Panc1 (cell line): ENCODE results near the gene AP3S1.

Experiments
- POLR2AphosphoS5 ChIP-seq: IDR thresholded peaks from 2 replicates; pipeline ENCODE4 v1.6.1; 2012; ENCODE audit warnings: mild to moderate bottlenecking, low read depth, low read length, moderate library complexity
- TCF7L2 ChIP-seq: IDR thresholded peaks from 2 replicates; pipeline ENCODE4 v1.6.1; 2011; ENCODE audit warnings: mild to moderate bottlenecking, low read depth, low read length, inconsistent platforms

DNA sequence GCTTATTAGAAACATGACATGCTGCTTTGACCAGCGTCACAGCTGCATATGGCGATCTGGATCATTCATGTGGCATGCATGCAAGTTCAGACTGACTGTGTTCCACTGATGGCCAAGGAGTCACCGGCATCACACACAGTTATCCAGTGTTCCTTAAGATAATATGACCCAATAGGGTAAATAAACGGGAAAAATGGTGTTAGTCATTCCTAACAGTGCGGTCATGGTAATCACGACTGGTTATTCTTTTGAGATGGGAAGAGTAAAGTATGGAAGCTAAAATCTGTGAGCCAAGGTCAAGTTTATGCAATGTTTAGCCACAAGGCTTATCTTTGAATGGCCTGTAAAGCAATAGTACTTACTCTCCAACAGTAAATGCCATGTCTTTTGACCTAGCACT lies 91.3 kb downstream of the AP3S1 start:
- TF ChIP-seq POLR2AphosphoS5: no peak
- TF ChIP-seq TCF7L2: no peak
